Fibroblast of mammary gland (primary cell): ENCODE results near the gene METTL18.

Experiments used
- DNase-seq: peaks from one replicate; pipeline ENCODE4 v3.0.0-alpha.2; 2010; ENCODE audit warnings: low read depth
- H3K4me3 ChIP-seq: 2 replicates; pipeline ENCODE4 v1.5.1; 2011; ENCODE audit warnings: low read depth, mild to moderate bottlenecking, low read length, moderate library complexity; ENCODE audit not compliant: control insufficient read depth
- TF ChIP-seq, protein P1 (sequence below): conservative IDR thresholded peaks from 2 replicates; pipeline ENCODE4 v1.5.1; 2011; ENCODE audit warnings: low read depth, low read length, inconsistent platforms; ENCODE audit not compliant: control insufficient read depth, insufficient read depth

METTL18 gene

GRCh38 chr1:169793730-169794129, 977 bp downstream of the METTL18 start:
- DNase-seq: no peak
- peak overlapping the region; percentile 80 for H3K4me3 ChIP-seq
- TF ChIP-seq, protein P1, sequence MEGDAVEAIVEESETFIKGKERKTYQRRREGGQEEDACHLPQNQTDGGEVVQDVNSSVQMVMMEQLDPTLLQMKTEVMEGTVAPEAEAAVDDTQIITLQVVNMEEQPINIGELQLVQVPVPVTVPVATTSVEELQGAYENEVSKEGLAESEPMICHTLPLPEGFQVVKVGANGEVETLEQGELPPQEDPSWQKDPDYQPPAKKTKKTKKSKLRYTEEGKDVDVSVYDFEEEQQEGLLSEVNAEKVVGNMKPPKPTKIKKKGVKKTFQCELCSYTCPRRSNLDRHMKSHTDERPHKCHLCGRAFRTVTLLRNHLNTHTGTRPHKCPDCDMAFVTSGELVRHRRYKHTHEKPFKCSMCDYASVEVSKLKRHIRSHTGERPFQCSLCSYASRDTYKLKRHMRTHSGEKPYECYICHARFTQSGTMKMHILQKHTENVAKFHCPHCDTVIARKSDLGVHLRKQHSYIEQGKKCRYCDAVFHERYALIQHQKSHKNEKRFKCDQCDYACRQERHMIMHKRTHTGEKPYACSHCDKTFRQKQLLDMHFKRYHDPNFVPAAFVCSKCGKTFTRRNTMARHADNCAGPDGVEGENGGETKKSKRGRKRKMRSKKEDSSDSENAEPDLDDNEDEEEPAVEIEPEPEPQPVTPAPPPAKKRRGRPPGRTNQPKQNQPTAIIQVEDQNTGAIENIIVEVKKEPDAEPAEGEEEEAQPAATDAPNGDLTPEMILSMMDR: no peak

DNA sequence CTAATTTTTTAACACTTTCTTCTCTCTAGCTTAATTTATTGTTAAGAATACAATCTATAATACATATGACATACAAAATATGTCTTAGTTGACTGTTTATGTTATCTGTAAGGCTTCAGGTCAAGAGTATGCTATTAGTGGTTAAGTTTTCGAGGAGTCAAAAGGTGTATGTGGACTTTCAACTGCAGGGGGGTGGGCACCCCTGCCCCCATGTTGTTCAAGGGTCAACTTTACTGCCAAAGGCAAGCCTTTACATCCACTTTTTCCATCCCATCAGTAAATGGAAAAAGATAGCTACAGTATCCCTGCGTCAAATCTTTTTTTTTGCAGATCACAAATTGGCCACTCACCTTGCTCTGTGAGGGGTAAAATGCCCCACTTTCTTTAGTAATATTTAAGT, 6.3 kb downstream of the METTL18 start:
- DNase-seq: no peak
- no peak overlapping the region for H3K4me3 ChIP-seq
- TF ChIP-seq, protein P1: no peak

DNA sequence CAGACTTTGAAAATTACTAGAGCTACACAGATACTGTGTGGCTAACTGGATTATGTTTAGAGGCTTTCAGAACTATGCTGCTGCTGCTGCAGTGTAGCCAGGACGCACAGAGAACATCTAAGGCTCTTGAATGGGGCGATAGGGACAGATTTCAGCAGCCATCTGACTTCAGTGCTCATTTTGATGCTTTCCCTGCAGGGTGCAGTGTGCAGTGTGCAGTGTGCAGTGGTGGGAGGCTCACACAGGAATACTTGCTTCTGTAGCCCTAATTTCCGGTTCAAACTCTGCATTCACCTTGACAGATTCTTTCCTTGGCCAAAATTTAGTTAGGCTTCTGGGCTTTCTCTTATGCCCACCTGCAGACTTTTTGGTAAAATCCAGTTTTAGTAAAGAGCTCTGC, 7.7 kb downstream of the METTL18 start:
- no peak for DNase-seq
- TF ChIP-seq, protein P1: no peak

DNA sequence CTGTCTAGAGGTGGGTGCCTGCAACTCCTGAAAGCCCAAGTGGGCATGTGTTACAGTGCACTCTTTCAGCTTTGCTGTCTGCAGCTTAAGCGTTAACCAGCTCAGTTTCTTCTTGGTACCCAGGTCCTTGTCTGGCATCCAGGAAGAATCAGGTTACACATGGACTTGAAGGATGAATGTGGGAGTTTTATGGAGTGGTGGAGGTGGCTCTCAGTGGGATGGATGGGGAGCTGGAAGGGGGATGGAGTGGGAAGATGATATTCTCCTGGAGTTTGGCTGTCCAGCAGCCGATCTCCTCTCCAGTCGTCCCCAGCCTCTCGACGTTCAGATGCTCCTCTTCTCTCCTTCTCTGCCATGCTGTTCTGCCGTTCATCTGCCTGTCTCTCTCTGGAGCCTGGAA, 9.4 kb downstream of the METTL18 start:
- TF ChIP-seq, protein P1: no peak
- H3K4me3 ChIP-seq: no peak overlapping the region
- DNase-seq: no peak

More for the DNA sequence above, 7.7 kb downstream of the METTL18 start:
- H3K4me3 ChIP-seq: no peak overlapping the region

- DNase-seq: no peak
- H3K4me3 ChIP-seq: no peak overlapping the region
- TF ChIP-seq, protein P1: no peak
These were observed 10.6 kb downstream of the METTL18 start for GRCh38 chr1:169784102-169784501.

- no peak overlapping the region for H3K4me3 ChIP-seq
- DNase-seq: no peak
- TF ChIP-seq, protein P1: no peak
These were observed 12.1 kb downstream of the METTL18 start for GRCh38 chr1:169782596-169782995.

- DNase-seq: peak; percentile 39
These were observed 14.7 kb downstream of the METTL18 start for GRCh38 chr1:169779970-169780369.

More at GRCh38 chr1:169779970-169780369, 14.7 kb downstream of the METTL18 start:
- TF ChIP-seq, protein P1: no peak
- no peak overlapping the region for H3K4me3 ChIP-seq
